Left ventricle myocardium inferior (tissue), 1 donor: Measurements from ENCODE around the gene POLR2I. TPM values are rescaled to one million over a fixed set of nuclear protein-coding genes. Genes with fewer than 3 reads are reported as not detected.
A peak's percentile ranks its signal among the peaks of the same experiment; 100 is the strongest.

Experiments used
- DNase-seq: peaks from one replicate; pipeline ENCODE4 v3.0.0-alpha.2; 2020
- H3K27ac ChIP-seq: fragments of 200-600 bp; replicated peaks from 2 replicates; pipeline ENCODE4 v1.8.0; 2021
- H3K27me3 ChIP-seq: fragments of 200-600 bp; 2 replicates; pipeline ENCODE4 v1.8.0; 2021; ENCODE audit warnings: low read depth
- H3K36me3 ChIP-seq: fragments of 200-600 bp; 2 replicates; pipeline ENCODE4 v1.8.0; 2021
- H3K4me1 ChIP-seq: fragments of 200-600 bp; 2 replicates; pipeline ENCODE4 v1.8.0; 2021
- H3K4me3 ChIP-seq: fragments of 200-600 bp; 2 replicates; pipeline ENCODE4 v1.8.0; 2021; ENCODE audit warnings: mild to moderate bottlenecking, moderate library complexity
- H3K9me3 ChIP-seq: fragments of 200-600 bp; replicated peaks from 2 replicates; pipeline ENCODE4 v1.8.0; 2021
- CTCF ChIP-seq: fragments of 200-600 bp; IDR thresholded peaks from 2 replicates; pipeline ENCODE4 v1.8.0; 2021; ENCODE audit warnings: antibody characterized with exemption, mild to moderate bottlenecking, borderline replicate concordance
- intact Hi-C: fragments of 100-400 bp; cut with micrococcal nuclease; formaldehyde crosslinking; loops from one replicate; pipeline ENCODE4 v1.11.0; 2022
- total RNA-seq: library from RNA; stranded (reverse); fragmentation: NEBNext Ultra II Directional; extraction: Animal tissue kit (Norgen Biotek cat#: 25700); gene quantifications from one replicate; pipeline ENCODE4 v1.2.1, GENCODE V29; 2021
- donor health status: DM: no; HTN: yes; CAD: no; lungs with severe emphysema.

The POLR2I gene
- total RNA-seq, 1 donor from 2014 or later = 130 TPM

GRCh38 chr19:36113894-36114720 lies 568 bp downstream of the POLR2I start:
- Histone ChIP-seq H3K27me3 (no peaks in the 10 kb centered on the region), H3K9me3 (no peaks in the 10 kb centered on the region), H3K36me3 (peaks cover 41% of the 10 kb centered on the region), H3K4me3 (peak overlapping the region; percentile 83), H3K4me1 (peaks cover 35% of the 10 kb centered on the region), H3K27ac (peak overlapping the region; percentile 93)
- DNase-seq = no peak
- no peak for TF ChIP-seq CTCF
- intact Hi-C loops = no loop called here

GRCh38 chr19:36113425-36113824 lies 1.2 kb downstream of the POLR2I start:
- Histone ChIP-seq H3K4me1 (peaks cover 35% of the 10 kb centered on the region), H3K27ac (no peak overlapping the region), H3K9me3 (no peaks in the 10 kb centered on the region), H3K36me3 (peaks cover 34% of the 10 kb centered on the region), H3K27me3 (no peaks in the 10 kb centered on the region), H3K4me3 (peak overlapping the region; percentile 83)
- no peak for TF ChIP-seq CTCF
- DNase-seq = no peak
- intact Hi-C loops = no loop called here

DNA sequence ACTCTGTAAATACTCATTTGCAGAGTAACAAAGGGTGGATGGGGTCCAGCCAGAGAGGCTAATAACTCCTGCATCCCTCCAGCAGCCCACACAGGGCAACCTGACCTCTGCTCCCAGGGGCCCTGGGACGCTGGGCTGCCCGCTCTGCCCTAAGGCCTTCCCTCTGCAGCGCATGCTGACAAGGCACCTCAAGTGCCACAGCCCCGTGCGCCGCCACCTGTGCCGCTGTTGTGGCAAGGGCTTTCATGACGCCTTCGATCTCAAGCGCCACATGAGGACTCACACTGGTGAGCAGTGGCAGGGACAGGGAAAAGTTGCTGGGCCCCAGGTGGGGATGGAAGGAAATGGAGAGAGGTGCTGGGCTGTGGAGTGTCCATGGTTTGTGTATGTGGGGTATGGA lies 2.0 kb downstream of the POLR2I start:
- H3K36me3 ChIP-seq = peaks cover 26% of the 10 kb centered on the region

DNA sequence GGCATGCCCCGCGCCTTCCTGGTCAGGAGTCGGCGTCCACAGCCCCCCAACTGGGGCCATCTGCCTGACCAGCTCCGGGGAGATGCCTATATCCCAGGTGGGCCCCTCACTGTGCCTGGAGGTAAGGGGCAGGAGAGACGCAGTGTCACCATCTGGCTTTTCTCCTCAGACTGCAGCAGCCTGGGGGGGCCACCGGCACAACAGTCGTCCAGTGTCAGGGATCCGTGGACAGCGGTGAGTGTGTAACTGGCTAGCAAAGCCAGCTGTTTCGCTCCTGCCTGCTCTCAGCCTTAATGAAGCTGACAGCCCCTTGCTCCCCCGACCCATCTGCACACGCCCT lies 3.5 kb downstream of the POLR2I start:
- intact Hi-C loops = no loop called here
- Histone ChIP-seq H3K36me3 (peaks cover 26% of the 10 kb centered on the region), H3K4me1 (peaks cover 27% of the 10 kb centered on the region)

More for the DNA sequence above, 2.0 kb downstream of the POLR2I start:
- no peaks in the 10 kb centered on the region for H3K9me3 ChIP-seq
- no peak for TF ChIP-seq CTCF
- no peak overlapping the region for H3K27ac ChIP-seq
- intact Hi-C loops = no loop called here
- peaks cover 33% of the 10 kb centered on the region for H3K4me1 ChIP-seq
- no peaks in the 10 kb centered on the region for H3K27me3 ChIP-seq
- no peak overlapping the region for H3K4me3 ChIP-seq
- DNase-seq = no peak

DNA sequence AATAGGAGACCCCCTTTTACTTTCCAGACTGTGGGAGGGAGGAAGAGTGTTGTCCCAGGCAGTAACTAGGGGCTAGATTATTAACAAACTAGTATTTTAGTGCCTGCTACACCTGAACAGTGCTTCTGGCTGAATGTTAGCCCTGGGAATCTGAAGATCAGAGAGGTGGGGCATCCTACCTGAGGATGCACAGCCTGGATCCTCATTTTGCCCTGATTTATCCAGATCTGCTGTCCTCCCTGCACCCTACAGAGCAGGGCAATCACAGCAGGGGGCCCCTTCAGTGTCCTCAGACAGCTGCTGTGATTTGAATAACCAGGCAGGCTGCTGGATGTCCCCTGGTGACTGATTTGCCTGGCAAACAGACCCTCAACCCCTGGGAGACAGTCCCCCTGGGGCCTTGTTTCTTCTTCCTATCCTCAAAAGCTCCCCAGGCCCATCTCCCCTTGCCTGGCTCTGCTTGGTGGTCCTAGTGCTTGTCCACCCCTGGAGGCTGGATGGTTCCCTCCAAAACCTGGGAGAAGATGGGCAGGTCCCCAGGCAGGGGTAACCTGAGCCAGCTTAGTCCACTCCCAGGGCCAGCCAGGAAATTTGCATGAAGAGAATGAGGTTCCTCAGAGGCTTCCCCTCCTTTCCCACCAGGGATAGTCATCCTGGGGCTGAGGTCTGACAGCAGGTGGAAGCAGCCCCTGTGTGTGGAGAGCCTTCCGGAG lies 4.0 kb downstream of the POLR2I start, which contains the start of gene OVOL3:
Gene OVOL3, plus strand, starts transcription at position 657 of the 713 bp plus-strand sequence. CDS start 60 bp downstream, outside the sequence.
- Histone ChIP-seq H3K4me1 (peaks cover 27% of the 10 kb centered on the region), H3K27ac (no peak within 1 kb of the TSS), H3K4me3 (no peak within 1 kb of the TSS), H3K27me3 (no peaks in the 10 kb centered on the region), H3K36me3 (peaks cover 26% of the 10 kb centered on the region), H3K9me3 (no peaks in the 10 kb centered on the region)
- no peak for DNase-seq
- no peak for TF ChIP-seq CTCF
- intact Hi-C loops = no loop called here

More for the DNA sequence above, 3.5 kb downstream of the POLR2I start:
- H3K4me3 ChIP-seq = no peak overlapping the region
- no peak overlapping the region for H3K27ac ChIP-seq
- no peak for DNase-seq
- H3K27me3 ChIP-seq = no peaks in the 10 kb centered on the region
- TF ChIP-seq CTCF = no peak
- no peaks in the 10 kb centered on the region for H3K9me3 ChIP-seq
